Panc1 (cell line): ENCODE results near the gene LNX2. TPM values are rescaled to one million over a fixed set of nuclear protein-coding genes. Genes with fewer than 3 reads are reported as not detected.

ENCODE experiments used
- ATAC-seq: fragments of 200-7000 bp; cut with Tn5 transposase; 2 replicates; pipeline ENCODE4 v1.9.1; 2020; ENCODE audit warnings: mild to moderate bottlenecking, moderate library complexity
- BruUV-seq: library from RNA; stranded (reverse); fragments of 400-500 nt; replicated peaks from 2 replicates; lab custom pipeline; 2021; lab: Mats Ljungman, UMichigan
- CTCF ChIA-PET: fragments of 300-600 bp; sonication (Branson Sonifier 250); formaldehyde crosslinking; loops from one replicate; lab custom pipeline; 2022; ENCODE audit warnings: antibody characterized with exemption; lab: Charles Lee
- POLR2A ChIA-PET: fragments of 300-600 bp; sonication (Branson Sonifier 250); formaldehyde crosslinking; loops from one replicate; lab custom pipeline; 2022; ENCODE audit warnings: antibody characterized with exemption; lab: Charles Lee
- DNase-seq: peaks from one replicate; pipeline ENCODE4 v3.0.0-alpha.2; 2010; ENCODE audit warnings: low read depth, low spot score
- H3K27ac ChIP-seq: 2 replicates; pipeline ENCODE4 v1.5.1; 2011; ENCODE audit warnings: mild to moderate bottlenecking, low read length, inconsistent platforms
- H3K27me3 ChIP-seq: fragments of 200-500 bp; sonication (Bioruptor generic); 2 replicates; pipeline ENCODE4 v1.6.0; 2014; ENCODE audit warnings: low read length, inconsistent platforms; ENCODE audit not compliant: control insufficient read depth, insufficient read depth
- H3K36me3 ChIP-seq: fragments of 200-500 bp; sonication (Bioruptor generic); 2 replicates; pipeline ENCODE4 v1.5.1; 2014; ENCODE audit warnings: inconsistent platforms, mild to moderate bottlenecking, low read length, moderate library complexity; ENCODE audit not compliant: control insufficient read depth, insufficient read depth
- H3K4me1 ChIP-seq: 2 replicates; pipeline ENCODE4 v1.5.1; 2011; ENCODE audit warnings: inconsistent platforms, mild to moderate bottlenecking, low read length, moderate library complexity; ENCODE audit not compliant: control insufficient read depth, insufficient read depth
- H3K4me3 ChIP-seq, 2 experiments: 2 replicates each; pipeline ENCODE4 v1.5.1; 2011 to 2012; ENCODE audit warnings: low read depth in 2 of 2, low read length in 2 of 2, mild to moderate bottlenecking in 2 of 2, inconsistent platforms in 1 of 2, moderate library complexity in 1 of 2
- H3K9me3 ChIP-seq: fragments of 200-500 bp; sonication (Bioruptor generic); 2 replicates; pipeline ENCODE4 v1.5.1; 2014; ENCODE audit warnings: low read depth, mild to moderate bottlenecking, inconsistent platforms, low read length, moderate library complexity; ENCODE audit not compliant: control insufficient read depth, insufficient read depth
- POLR2AphosphoS5 ChIP-seq: IDR thresholded peaks from 2 replicates; pipeline ENCODE4 v1.6.1; 2012; ENCODE audit warnings: mild to moderate bottlenecking, low read depth, low read length, moderate library complexity
- SIN3A ChIP-seq: IDR thresholded peaks from 2 replicates; pipeline ENCODE4 v1.6.1; 2012; ENCODE audit warnings: low read depth, mild to moderate bottlenecking, low read length, moderate library complexity, borderline replicate concordance; ENCODE audit not compliant: insufficient read depth
- TCF7L2 ChIP-seq: IDR thresholded peaks from 2 replicates; pipeline ENCODE4 v1.6.1; 2011; ENCODE audit warnings: mild to moderate bottlenecking, low read depth, low read length, inconsistent platforms
- in situ Hi-C: cut with HindIII; loops from 2 replicates; pipeline ENCODE4 v1.10.0; 2016; ENCODE audit warnings: low sequenced_read_pairs, low pct_unique_long_range_greater_than_20kb
- intact Hi-C: fragments of 100-400 bp; cut with micrococcal nuclease; formaldehyde crosslinking; loops from one replicate; pipeline ENCODE4 v1.10.0; 2022; ENCODE audit not compliant: unreplicated experiment
- total RNA-seq: library from RNA; stranded (reverse); gene quantifications from one replicate; pipeline ENCODE4 v1.2.1, GENCODE V29; 2021; ENCODE audit not compliant: unreplicated experiment
- TF ChIP-seq, protein P1 (sequence below): fragments of 450-650 bp; IDR thresholded peaks from 2 replicates; pipeline ENCODE4 v1.5.1; 2017; ENCODE audit warnings: mild to moderate bottlenecking
- TF ChIP-seq, protein P2 (sequence below), 2 experiments: IDR thresholded peaks; 2 replicates each; pipeline ENCODE4 v1.6.1; 2011 to 2012; ENCODE audit warnings: low read depth in 2 of 2, control low read depth in 1 of 2, low read length in 1 of 2, mild to moderate bottlenecking in 1 of 2, moderate library complexity in 1 of 2; ENCODE audit not compliant: insufficient read depth in 1 of 2

LNX2 gene
- total RNA-seq, 1 experiment from 2014 or later: 11.6 TPM

DNA sequence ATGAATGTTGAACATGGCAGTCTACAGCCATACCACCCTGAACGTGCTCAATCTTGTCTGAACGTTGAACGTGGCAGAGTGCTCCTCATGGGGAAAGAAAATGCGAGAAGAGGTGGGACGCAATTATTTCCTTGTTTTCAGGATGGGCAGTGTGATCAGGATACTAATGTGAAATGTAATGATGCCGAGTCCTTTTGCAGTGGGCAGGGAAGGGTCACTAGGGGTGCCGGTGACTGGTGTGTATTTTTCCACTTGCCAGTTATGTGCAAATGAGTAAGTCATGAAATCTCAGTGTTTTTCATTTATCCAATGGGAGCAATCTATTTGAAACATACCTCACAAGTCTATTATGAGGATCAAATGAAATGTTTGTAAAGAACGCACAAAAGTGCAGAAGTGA lies 84.8 kb downstream of the LNX2 start:
- ChIA-PET CTCF (no interaction called here), POLR2A (no interaction called here)
- ATAC-seq: no peak
- no peak for TF ChIP-seq TCF7L2
- Histone ChIP-seq H3K4me3 (no peak overlapping the region), H3K36me3 (no peaks in the 10 kb centered on the region), H3K9me3 (no peaks in the 10 kb centered on the region), H3K27me3 (no peaks in the 10 kb centered on the region), H3K27ac (no peak overlapping the region), H3K4me1 (peaks cover 3% of the 10 kb centered on the region; the same call in 1 of the 2 replicates)
- DNase-seq: no peak
- in situ Hi-C loops (no loop called here), intact Hi-C loops (loop anchor here (10.0 kb wide), 1 partner anchor 449 kb away; the partner anchor contains the start of gene URAD)
- no TSS peak for BruUV-seq

DNA sequence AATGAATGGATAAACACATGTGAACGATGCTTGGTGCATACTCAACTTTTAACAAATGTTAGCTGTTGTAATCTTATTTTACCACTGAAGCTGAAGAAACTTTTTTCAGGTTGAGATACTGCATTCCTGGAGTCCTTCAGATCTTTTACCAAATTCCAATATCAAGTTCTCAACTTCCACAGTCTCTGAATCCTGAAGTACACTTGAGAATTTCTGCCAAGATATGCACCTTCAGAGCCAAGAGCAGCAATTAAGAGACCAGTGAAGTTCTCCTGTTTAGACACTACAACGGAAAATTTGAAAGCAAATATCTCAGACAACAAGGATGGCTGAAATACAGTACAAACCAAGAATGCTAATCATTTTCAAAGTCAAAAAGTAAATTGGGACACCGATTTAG lies 85.3 kb downstream of the LNX2 start:
- Histone ChIP-seq H3K36me3 (no peaks in the 10 kb centered on the region), H3K9me3 (no peaks in the 10 kb centered on the region), H3K4me1 (peaks cover 3% of the 10 kb centered on the region; the same call in 1 of the 2 replicates), H3K27me3 (no peaks in the 10 kb centered on the region), H3K4me3 (no peak overlapping the region), H3K27ac (no peak overlapping the region)
- POLR2A ChIA-PET: no interaction called here
- no peak for TF ChIP-seq TCF7L2
- TF ChIP-seq POLR2AphosphoS5: no peak
- no peak for TF ChIP-seq SIN3A
- TF ChIP-seq, protein P1, sequence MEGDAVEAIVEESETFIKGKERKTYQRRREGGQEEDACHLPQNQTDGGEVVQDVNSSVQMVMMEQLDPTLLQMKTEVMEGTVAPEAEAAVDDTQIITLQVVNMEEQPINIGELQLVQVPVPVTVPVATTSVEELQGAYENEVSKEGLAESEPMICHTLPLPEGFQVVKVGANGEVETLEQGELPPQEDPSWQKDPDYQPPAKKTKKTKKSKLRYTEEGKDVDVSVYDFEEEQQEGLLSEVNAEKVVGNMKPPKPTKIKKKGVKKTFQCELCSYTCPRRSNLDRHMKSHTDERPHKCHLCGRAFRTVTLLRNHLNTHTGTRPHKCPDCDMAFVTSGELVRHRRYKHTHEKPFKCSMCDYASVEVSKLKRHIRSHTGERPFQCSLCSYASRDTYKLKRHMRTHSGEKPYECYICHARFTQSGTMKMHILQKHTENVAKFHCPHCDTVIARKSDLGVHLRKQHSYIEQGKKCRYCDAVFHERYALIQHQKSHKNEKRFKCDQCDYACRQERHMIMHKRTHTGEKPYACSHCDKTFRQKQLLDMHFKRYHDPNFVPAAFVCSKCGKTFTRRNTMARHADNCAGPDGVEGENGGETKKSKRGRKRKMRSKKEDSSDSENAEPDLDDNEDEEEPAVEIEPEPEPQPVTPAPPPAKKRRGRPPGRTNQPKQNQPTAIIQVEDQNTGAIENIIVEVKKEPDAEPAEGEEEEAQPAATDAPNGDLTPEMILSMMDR: no peak
- TF ChIP-seq, protein P2, sequence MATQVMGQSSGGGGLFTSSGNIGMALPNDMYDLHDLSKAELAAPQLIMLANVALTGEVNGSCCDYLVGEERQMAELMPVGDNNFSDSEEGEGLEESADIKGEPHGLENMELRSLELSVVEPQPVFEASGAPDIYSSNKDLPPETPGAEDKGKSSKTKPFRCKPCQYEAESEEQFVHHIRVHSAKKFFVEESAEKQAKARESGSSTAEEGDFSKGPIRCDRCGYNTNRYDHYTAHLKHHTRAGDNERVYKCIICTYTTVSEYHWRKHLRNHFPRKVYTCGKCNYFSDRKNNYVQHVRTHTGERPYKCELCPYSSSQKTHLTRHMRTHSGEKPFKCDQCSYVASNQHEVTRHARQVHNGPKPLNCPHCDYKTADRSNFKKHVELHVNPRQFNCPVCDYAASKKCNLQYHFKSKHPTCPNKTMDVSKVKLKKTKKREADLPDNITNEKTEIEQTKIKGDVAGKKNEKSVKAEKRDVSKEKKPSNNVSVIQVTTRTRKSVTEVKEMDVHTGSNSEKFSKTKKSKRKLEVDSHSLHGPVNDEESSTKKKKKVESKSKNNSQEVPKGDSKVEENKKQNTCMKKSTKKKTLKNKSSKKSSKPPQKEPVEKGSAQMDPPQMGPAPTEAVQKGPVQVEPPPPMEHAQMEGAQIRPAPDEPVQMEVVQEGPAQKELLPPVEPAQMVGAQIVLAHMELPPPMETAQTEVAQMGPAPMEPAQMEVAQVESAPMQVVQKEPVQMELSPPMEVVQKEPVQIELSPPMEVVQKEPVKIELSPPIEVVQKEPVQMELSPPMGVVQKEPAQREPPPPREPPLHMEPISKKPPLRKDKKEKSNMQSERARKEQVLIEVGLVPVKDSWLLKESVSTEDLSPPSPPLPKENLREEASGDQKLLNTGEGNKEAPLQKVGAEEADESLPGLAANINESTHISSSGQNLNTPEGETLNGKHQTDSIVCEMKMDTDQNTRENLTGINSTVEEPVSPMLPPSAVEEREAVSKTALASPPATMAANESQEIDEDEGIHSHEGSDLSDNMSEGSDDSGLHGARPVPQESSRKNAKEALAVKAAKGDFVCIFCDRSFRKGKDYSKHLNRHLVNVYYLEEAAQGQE (IDR thresholded peaks at IDR 0.05; ENCODE audit: insufficient read depth in 1 of 2, low read depth in 2 of 2, low read length in 1 of 2): no peak
- intact Hi-C loops (loop anchor here (5.0 to 10.0 kb wide), 3 partner anchors 173 to 450 kb away; partner anchors contain the start of gene URAD), in situ Hi-C loops (no loop called here)
- CTCF ChIA-PET: no interaction called here
- ATAC-seq (no peak), DNase-seq (no peak)
- no TSS peak for BruUV-seq

DNA sequence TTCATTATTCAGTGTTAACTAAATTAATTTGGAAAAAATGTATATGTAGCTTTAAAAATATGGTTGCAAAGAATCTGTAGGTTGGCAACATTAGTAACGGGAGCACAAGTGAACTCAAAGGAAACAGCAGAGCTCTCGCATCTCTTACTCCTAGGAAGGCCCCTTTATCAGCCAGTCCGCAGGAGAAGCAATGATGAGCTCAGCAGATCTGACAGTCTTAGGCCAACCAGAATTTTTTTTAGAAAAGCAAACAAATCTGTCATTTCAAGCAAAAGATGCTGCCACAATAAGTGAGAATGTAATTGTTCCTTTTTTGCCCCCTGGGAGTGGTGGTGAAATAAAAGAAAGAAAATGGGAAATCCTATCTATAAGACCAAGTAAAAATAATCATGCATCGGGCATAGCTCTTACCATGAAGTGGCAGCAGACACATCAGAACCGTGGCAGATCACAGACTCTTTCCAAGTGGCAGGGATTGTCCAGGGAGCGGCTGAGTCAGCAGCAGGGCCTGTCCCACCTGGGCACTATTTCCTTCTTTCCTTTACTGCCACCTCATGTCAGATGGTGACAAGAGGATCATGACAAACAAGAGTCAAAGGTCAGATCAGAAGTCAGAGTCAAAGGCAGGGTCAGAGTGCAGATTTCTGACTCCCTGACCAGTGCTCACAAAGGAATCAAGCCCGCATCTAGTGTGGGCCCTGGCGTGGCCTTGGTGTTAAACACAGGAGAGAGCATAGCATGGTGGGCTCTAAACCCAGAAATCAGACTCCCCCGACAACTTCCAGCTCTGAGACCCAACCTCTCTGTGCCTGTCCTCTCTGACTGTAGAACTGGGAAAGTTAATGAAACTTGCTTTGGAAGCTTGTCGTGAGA lies 86.0 kb downstream of the LNX2 start:
- TF ChIP-seq, protein P1: no peak
- TF ChIP-seq POLR2AphosphoS5: no peak
- TF ChIP-seq, protein P2 (IDR thresholded peaks at IDR 0.05; ENCODE audit: insufficient read depth in 1 of 2, low read depth in 2 of 2, low read length in 1 of 2): no peak
- no peak for TF ChIP-seq TCF7L2
- TF ChIP-seq SIN3A: no peak
- POLR2A ChIA-PET: no interaction called here
- Histone ChIP-seq H3K9me3 (no peaks in the 10 kb centered on the region), H3K4me1 (peaks cover 3% of the 10 kb centered on the region; the same call in 1 of the 2 replicates), H3K27ac (no peak overlapping the region), H3K27me3 (no peaks in the 10 kb centered on the region), H3K4me3 (no peak overlapping the region), H3K36me3 (no peaks in the 10 kb centered on the region)
- BruUV-seq: no TSS peak
- in situ Hi-C loops: no loop called here
- intact Hi-C loops: loop anchor here (5.0 to 10.0 kb wide), 3 partner anchors 172 to 450 kb away; partner anchors contain the start of gene URAD
- no peak for DNase-seq
- ATAC-seq: no peak
- CTCF ChIA-PET: no interaction called here
